GM19324 (cell line): ENCODE data around the gene CMTM2.
"Not testable (repeated sequence)": the region's sequence is repeated elsewhere in the genome, so short reads cannot be mapped to it uniquely, and the experiment has no call there.

Experiments
- ATAC-seq: cut with Tn5 transposase; IDR thresholded peaks from one replicate; pipeline ENCODE4 v1.9.1; 2021; ENCODE audit warnings: mild to moderate bottlenecking, moderate library complexity; ENCODE audit not compliant: unreplicated experiment, low FRiP score

CMTM2 gene

DNA sequence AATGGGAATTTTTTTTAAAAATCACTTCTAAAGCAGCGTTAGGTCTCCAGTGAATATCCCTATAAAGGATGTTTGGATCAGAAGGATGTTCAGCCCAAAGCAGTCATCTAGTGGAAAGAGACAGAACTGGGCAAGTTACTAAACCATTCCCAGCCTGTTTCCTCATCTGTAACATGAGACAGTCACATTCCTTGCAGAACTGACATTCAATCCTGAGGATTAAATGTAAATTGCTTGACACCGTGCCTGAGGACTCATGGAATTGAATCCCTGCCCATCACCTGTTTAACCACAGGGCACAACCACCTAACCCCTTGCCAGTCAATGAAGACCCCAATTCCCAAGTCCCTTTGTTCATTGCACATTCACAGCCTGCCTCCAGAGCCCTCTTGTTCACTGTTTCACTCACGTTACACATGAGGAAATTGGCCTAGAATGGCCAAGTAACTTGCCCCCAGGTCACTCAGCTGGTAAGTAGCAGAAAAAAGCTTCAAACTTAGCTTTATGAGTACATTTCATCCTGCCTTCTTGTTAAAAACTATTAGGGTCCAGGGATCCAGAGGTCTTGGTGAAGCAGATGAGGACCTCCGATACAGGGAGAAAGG, 1.4 kb downstream of the CMTM2 start:
- no peak for ATAC-seq

DNA sequence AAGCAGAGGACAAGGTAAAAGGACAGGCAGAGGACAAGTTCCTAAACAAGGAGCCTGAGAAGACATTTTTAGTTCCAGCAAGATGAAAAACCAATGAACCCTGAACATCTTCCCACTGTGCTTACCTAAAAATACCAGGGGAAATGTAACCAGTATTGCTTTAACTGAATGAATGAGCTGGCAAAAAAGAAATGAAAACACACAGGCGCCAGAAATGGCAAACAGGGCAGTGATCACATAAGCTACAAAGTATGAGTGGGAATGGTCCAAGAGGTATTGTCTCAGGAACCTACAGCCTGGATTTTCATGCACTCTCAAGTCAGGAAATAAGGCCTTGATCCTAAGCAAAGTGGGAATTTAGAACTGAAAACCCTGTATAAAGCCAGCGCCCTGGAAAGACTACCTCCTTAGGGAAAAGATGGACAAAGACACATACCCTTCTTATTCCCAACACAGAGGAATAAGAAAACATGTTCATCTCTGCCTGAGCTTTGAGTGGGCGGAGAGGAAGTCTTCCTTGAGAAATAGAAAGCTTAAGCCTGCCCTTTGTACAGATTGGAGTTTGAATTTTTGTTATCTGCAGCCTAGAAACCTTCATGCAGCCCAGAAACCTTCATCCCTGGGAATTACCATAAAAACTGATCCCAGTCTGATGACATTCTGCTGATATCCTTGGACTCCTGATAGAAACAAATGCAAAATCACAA, 2.1 kb downstream of the CMTM2 start:
- no peak for ATAC-seq

DNA sequence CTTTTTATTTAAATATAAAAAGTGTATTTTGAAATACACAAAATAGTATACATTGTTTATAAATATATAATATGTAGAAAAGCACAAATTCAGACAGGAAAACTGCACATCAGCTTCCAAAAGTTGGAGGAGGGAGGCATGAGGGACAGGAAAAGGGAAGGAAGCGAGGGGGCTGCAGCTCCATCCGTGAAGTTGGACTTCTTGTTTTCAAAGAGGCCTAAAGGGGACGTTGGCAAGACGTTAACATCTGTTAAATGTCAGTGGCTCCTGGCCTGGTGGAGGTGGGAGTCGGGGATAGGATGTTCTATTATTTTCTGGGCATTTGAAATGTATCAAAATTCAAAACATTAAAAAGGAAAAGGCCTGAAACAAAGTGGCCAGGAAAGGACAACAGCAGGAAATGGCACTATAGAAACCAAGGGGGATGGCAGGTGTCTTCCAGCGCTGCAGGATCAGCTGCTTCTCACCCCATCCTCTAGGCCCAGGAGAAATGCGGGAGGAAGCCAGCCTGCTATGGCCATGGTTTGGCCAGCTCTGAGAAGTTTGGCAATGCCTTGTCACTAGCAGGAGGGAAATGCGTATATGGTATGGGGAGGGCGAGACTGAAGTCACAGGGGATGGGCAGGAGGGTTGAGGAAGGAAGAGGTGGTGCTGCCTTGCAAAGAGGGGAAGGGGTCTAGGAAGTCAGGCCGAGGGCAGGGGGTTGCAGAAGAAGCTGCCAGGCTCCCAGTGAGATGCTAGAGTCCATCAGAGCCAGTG, 6.4 kb downstream of the CMTM2 start:
- no peak for ATAC-seq

DNA sequence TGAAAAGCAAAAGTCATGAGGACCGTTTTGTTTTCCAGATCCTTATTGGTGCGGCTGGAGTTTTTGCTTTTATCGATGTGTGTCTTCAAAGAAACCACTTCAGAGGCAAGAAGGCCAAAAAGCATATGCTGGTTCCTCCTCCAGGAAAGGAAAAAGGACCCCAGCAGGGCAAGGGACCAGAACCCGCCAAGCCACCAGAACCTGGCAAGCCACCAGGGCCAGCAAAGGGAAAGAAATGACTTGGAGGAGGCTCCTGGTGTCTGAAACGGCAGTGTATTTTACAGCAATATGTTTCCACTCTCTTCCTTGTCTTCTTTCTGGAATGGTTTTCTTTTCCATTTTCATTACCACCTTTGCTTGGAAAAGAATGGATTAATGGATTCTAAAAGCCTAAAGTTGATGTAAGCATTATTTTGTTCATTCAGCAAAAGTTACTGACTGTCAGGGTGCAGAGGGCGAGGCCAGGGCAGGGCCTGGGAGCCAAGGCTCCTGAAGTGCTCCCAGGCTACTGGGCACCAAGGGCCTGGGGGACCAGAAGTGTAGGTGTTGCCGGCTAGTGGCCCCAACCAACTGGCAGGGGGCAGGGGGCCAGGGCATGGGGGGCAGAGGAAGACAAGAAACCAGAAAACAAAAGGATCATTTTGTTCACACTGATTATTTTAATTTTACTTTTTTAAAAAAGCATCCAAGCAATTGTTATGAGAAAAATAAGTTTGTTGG, 8.8 kb downstream of the CMTM2 start:
- ATAC-seq: no peak

DNA sequence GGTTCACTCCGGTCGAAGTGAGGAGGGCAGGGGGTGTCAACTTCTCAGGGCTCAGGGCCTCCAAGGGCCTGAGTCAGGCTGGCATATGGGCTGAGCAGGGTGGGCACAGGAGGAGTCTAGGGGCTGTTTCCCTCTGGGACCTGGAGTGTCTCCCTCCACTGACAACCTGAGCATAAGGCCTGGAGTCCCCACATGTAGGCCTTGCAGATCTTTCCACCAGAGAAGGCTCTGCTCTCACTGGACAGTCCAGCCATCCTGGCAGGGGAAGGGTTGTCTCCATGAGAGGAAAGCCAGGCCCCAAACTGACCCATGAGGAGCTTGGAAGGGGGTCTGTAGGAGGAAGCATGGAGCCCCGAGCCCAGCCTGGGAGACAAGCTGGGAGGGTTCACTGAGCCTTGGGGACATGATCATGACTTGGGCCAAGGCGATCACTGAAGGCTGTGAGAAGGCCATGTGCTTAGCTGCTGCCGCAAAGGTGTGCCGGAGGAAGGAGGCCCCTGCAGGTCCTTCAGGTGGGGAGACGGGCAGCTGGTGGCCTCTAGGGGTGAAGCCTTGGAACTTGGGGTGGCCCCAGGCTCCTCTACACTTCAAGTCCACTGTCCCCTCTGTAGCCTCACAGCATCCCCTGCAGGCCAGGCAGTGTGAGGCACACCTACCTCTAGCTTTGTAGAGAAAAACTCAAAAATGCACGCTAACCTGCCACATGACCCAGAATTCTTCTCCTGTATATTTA, 9.9 kb downstream of the CMTM2 start:
- ATAC-seq: peak; percentile 73

DNA sequence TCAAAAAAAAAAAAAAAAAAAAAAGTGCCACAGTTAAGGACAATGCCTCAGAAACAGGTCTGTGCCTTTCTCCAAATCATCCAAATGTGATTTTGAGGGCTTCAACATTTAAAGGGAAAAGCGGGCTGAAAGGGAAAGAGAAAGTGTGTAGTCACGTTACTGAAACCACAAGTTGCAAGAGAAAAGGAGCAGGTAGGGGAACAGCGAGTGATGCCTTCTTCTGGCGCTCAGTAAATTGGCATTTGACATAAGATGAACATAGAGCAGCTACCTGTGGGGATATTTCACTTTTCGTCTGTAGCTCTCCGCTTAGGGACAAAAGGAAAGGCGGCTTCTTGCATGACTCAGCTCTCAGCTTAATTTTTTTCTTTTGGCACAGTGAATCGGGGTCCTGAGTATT, 11.1 kb downstream of the CMTM2 start:
- no peak for ATAC-seq

DNA sequence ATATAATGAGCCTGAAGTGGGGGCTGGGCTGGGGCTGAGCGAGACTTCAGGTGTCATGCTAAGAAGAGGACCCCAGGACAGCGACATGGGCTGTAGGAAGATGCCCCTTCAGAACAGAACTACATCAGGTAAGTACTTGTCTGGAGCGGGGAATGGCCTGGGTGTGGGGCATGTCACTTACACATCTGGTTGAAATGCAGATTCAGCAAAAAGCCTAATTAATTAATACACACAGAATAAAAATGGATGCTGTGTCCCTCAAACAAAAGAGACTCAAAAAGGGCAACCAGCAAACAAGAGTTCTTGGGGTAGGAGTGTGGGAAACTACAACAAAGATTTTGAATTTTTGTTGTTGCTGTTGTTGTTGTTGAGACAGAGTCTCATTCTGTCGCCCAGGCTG, 11.8 kb downstream of the CMTM2 start:
- ATAC-seq: no peak

DNA sequence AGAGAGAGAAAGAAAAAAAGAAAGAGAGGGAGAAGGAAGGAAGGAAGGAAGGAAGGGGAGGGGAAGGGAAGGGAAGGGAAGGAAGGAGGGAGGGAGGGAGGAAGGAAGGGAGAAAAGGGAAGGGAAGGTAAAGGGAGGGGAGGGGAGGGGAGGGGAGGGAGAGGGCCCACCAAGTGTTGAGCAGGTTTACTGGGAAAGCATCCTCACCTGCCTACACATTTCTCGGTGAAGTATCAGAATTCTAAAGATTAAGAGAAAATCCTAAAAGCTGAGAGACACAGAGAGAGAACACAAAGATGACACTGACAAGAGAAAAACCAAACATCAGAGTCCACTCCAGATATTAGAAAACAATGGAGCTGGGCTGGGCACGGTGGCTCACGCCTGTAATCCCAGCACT, 13.0 kb downstream of the CMTM2 start:
- no peak for ATAC-seq

DNA sequence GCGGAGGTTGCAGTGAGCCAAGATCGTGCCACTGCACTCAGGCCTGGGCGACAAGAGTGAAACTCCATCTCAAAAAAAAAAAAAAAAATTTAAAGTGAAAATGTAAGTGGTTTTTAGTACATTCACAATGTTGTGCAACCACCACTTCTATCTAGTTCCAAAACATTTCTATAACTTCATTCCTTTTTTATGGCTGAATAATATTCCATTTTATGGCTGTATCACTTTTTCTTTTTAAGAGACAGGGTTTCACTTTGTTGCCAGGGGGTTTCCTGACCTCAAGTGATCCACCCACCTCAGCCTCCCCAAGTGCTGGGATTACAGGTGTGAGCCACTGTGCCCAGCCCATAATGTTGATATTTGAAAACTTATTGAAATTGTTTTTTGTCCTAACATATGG, 13.6 kb downstream of the CMTM2 start:
- ATAC-seq: no peak

DNA sequence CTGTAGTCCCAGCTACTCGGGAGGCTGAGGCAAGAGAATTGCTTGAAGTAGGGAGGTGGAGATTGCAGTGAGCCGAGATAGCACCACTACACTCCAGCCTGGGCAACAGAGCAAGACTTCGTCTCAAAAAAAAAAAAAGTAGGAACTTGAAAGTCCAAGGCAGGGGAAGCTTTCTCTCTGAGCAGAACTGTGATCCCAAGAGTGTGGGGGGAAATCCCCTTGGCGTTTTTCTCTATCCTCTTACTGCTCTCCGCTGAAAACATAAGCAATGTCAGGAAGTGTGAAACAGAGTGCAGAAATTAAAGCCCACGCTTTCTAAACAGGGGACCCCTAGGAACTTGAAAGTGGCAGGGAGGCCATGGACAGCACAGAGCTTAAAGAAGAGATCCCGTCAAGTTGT, 15.5 kb downstream of the CMTM2 start:
- no peak for ATAC-seq

DNA sequence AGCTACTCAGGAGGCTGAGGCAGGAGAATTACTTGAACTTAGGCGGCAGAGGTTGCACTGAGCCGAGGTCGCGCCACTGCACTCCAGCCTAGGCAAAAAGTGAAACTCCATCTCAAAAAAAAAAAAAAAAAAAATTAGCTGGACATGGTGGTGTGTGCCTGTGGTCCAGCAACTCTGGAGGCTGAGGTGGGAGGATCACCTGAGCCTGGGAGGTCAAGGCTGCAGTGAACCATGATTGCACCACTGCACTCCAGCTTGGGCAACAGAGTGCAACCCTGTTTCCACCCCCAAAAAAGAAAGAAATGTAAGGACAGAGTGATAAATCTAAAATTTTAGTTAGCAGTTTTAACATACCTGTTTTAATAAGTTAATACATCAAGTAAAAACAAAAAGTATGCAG, 17.3 kb downstream of the CMTM2 start:
- ATAC-seq: not testable (repeated sequence)

DNA sequence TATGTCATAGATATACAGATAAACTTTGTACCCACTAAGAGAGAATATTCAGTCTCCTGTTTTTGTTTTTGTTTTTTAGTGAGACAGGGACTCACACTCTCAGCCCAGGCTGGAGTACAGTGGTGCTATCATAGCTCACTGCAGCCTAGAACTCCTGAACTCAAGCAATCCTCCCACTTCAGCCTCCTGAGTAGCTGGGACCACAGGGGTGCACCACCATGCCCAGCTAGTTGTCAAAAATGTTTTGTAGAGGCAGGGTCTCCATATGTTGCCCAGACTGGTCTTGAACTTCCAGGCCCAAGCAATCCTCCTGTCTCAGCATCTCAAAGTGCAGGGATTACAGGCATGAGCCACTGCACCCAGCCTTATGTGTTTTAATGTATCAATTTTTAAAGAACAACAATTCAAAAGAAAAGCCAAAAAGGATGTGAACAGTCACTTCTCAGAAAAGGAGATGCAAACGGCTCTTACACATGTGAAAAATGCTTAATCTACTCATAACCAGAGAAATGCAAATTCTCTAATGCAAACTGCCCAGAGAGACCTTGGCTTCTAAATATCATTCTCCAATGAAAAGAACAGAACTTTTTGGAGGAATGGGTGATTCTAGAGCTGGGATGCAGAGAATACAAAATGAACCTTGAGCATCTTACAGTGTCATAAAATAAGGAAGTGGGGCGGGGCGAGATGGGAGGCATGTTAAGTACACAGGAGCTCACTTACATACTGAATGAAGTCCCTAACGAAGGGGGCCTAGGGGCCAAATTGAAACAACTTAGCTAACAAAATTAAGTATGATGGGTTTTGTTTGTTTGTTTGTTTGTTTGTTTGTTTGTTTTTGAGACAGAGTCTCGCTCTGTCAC, 18.0 kb downstream of the CMTM2 start:
- ATAC-seq: no peak

DNA sequence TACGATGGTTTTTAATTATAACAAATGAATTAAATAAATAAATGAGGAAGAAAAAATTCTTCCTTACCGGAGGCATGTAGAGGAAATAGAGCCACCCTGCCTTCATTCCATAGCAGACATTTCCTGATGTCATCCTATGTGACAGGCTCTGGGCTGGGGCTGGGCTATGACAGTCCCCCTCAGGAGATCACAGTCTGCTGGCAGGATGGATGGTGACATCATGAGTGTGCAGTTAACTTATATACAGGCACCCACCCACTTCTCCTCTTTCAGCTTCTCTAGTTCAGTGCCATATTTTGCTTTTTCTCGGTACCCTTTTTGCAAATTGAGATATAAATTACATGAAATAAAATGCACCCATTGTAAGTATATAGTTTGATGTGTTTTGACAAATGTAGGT, 18.8 kb downstream of the CMTM2 start:
- no peak for ATAC-seq

DNA sequence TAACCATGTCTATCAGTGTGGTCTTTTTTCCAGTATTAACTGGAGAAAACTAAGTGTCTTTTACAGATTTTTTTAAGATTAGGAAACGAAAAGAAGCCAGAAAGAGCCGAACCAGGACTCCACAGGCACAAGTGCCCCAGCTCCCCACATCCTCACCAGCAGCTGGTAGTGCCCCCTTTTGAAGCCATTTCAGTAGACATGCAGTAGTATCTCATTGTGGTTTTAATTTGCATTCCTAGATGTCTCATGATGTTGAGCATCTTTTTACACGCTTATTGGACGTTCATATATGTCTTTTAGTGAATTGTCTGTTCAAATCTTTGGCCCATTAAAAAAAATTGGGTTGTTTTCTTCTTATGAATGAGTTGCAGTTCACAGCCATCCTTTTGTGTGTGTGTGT, 20.5 kb downstream of the CMTM2 start:
- ATAC-seq: no peak

DNA sequence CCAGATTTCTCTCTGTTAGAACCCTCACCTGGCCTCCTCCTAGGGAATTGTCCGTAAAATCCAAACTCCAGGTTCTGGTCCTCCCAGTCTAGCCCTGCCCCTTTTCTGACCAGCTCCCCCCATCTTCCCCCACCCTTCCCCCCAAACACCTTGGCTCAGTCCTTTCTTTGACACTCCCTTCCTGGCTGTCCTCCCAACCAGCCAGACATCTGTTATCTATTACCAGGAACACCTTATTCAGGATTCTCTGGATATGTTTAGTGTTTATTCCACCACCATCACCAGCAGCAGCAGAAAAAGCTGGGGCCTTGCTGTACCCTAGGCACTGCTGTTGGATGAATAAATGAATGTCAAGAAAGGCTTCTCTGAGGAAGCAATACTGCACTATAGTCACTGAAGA, 21.2 kb downstream of the CMTM2 start:
- no peak for ATAC-seq

DNA sequence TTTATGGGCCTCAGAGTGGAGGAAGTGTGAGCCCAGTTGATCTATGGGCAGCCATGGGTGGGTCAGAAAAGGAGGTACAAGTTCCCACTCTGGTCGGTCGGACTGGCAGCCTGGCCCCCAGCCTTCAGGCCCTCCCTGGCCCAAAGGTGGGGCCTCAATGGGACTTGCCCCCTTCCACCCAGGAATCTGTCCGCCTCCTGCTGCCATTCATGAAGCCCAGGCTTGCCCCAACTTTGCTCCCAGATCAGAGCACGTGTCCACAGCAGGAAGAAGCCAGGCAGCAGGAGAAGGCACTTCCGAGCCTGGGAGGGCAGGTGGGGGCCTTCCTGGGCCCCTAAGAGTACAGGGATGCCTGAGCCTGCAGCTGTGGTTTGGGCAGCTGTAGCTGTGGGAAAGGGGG, 22.2 kb downstream of the CMTM2 start:
- no peak for ATAC-seq

DNA sequence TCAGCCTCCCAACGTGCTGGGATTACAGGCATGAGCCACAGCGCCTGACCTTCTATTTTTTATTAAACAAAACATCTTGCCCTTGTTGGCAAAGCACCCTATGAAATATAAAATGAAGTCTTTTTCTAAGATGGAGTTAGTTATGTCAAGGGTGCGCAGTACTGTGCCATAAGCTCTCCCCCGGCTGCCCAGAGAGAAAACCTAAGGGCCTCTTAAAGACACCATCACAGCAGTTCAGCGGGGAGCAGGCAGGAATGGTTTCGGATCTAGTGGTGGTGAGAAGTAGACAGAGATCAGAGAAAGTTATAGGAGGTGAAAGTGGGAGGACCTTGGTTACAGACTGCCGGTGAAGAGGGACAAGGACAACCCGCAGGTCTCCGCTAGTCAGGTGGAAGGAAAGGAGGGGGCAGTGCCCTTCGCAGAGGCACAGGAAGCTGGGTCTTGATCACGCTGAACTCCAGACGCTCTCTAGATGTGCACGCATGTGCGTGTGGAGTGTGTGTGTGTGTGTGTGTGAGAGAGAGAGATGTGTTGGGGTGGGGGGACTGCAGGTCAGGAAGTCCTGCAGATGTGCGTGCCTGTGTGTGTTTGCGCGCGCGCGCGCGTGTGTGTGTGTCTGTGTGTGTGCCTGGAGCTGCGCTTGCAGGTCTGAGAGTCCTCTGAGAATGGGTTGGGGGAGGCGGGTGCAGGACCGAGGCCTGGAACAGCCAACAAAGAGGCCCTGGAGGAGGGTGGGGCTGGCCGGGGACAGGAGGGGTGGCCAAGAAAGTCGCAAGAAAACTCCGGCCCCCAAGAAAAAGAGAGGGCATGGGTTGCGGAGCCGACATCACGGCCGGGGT, 24.5 kb downstream of the CMTM2 start:
- ATAC-seq: no peak

DNA sequence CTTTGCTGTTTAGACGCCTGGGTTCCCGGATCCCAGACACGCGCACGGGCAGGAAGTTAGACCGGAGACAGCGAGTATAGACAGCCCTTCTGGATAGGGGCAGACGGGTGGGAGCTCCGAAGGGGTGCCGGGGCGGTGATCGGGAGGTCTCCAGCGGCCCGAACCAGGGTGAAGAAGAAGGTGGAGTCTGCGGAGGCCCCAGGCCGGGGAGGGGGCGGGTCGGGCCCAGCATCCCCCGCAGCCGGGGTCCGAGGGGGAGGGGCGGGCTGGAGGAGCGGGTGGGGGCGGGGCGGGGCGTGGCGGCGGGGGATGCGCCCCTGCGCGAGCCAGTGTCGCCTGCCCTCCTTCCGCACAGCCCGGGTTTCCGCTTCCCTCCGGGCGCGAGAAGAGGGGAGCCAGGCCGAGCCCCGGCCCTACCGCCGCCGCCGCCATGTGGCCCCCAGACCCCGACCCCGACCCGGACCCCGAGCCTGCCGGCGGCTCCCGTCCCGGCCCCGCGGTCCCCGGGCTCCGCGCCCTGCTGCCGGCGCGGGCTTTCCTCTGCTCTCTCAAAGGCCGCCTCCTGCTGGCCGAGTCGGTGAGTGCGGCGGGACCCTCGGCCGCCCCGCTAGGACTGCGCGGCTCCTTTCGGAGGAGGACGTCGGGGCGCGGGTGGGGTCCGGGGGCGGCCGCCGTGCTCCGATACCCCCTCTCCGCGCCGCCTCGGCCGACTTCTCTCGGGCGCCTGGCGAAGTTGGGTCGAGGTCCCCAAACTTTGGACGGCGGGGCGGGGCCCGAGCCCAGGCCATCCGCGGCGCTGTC, 25.3 kb downstream of the CMTM2 start, which contains the start of gene CMTM3:
CMTM3 (plus strand) TSS at position 329 of the 801 bp plus-strand sequence; CDS start at position 431, 102 bp downstream.
- ATAC-seq: peak; percentile 56
